HG02884 (cell line): ENCODE measurements around the gene SELENOW.
"Not testable (repeated sequence)": the region's sequence is repeated elsewhere in the genome, so short reads cannot be mapped to it uniquely, and the experiment has no call there.

Experiments used
- ATAC-seq: cut with Tn5 transposase; IDR thresholded peaks from one replicate; pipeline ENCODE4 v1.9.1; 2021; ENCODE audit warnings: mild to moderate bottlenecking, moderate library complexity; ENCODE audit not compliant: unreplicated experiment

SELENOW gene

GRCh38 chr19:47778049-47778953, at the start of gene SELENOW:
Gene SELENOW (plus strand): TSS chr19:47778703. CDS start chr19:47778786, 83 bp downstream.
- peak; percentile 65 for ATAC-seq

DNA sequence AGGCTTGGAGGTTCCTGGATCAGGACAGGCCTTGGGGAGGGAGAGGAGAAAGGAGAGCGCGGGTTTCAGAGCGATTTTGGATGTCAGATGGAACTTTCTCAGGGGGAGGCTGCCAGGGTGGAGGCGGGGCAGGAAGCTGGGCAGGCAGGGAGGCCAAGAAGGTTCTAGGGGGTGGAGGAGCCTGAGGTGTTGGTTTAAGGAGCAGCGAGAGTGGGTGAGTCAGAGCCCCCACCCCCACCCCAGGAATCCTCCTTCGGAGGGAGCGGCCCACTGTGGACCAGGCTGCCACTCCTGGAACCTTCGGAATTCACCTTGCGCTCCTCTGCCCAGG, 49.1 kb upstream of the SELENOW start:
- ATAC-seq = no peak

- ATAC-seq = no peak
Observed at GRCh38 chr19:47729799-47730520, 48.5 kb upstream of the SELENOW start.

GRCh38 chr19:47730521-47730889, 48.0 kb upstream of the SELENOW start:
- no peak for ATAC-seq

- no peak for ATAC-seq
Observed at GRCh38 chr19:47730910-47731309, 47.6 kb upstream of the SELENOW start.

- no peak for ATAC-seq
Observed at GRCh38 chr19:47735131-47735530, 43.4 kb upstream of the SELENOW start.

DNA sequence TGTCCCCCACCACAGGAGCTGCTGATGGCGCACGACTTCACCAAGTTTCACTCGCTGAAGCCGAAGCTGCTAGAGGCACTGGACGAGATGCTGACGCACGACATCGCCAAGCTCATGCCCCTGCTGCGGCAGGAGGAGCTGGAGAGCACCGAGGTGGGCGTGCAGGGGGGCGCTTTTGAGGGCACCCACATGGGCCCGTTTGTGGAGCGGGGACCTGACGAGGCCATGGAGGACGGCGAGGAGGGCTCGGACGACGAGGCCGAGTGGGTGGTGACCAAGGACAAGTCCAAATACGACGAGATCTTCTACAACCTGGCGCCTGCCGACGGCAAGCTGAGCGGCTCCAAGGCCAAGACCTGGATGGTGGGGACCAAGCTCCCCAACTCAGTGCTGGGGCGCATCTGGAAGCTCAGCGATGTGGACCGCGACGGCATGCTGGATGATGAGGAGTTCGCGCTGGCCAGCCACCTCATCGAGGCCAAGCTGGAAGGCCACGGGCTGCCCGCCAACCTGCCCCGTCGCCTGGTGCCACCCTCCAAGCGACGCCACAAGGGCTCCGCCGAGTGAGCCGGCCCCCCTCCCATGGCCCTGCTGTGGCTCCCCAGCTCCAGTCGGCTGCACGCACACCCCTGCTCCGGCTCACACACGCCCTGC, 37.5 kb upstream of the SELENOW start:
- no peak for ATAC-seq

GRCh38 chr19:47741544-47742140, 36.9 kb upstream of the SELENOW start:
- ATAC-seq = no peak

- no peak for ATAC-seq
Observed at GRCh38 chr19:47742634-47743033, 35.9 kb upstream of the SELENOW start.

- ATAC-seq = no peak
Observed at GRCh38 chr19:47745010-47745901, 33.2 kb upstream of the SELENOW start, which contains the start of gene NOP53. Gene NOP53 (plus strand): TSS chr19:47745546. CDS start chr19:47745560, 14 bp downstream.

DNA sequence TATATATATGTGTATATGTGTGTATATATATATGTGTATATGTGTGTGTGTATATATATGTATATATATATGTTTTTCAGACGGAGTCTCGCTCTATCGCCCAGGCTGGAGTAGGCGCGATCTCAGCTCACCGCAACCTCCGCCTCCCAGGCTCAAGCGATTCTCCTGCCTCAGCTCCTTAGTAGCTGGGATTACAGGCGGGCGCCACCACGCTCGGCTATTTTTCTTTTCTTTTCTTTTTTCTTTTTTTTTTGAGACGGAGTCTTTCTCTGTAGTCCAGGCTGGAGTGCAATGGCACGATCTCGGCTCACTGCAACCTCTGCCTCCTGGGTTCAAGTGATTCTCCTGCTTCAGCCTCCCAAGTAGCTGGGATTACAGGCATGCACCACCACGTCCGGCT, 32.4 kb upstream of the SELENOW start:
- ATAC-seq = not testable (repeated sequence)

DNA sequence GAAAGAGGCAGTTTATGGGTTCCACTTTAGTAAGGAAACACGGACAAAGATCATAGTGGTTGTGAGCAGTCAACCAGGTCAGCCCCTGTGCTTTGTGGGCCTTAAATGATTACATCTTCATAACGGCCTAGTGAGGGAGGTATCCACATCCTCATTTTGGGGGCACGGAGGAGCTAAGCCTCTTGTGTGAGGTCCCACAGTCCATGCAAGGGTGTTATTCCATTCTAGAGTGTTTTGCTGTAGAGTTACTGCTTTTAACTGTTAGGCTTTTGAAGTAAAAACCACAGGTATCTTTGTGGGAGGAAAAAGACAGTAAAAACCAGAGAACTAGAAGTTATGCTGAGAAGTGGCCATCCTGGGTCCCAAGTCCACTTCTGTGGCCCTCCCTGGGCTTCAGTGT, 29.2 kb upstream of the SELENOW start:
- ATAC-seq = no peak

DNA sequence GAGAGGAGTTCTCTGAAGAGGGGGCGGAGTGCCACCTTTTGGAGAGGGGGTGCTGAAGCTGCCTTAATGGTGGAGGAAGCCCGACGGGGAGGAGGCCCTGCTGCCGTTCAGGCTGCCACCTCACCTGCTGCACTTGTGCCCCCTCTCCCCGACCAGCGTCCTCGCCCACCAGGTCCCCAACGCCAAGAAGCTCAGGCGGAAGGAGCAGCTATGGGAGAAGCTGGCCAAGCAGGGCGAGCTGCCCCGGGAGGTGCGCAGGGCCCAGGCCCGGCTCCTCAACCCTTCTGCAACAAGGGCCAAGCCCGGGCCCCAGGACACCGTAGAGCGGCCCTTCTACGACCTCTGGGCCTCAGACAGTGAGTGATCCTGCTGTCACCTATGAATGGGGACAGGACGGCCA, 27.8 kb upstream of the SELENOW start:
- no peak for ATAC-seq

- ATAC-seq = no peak
Observed at GRCh38 chr19:47752440-47753211, 25.9 kb upstream of the SELENOW start.

DNA sequence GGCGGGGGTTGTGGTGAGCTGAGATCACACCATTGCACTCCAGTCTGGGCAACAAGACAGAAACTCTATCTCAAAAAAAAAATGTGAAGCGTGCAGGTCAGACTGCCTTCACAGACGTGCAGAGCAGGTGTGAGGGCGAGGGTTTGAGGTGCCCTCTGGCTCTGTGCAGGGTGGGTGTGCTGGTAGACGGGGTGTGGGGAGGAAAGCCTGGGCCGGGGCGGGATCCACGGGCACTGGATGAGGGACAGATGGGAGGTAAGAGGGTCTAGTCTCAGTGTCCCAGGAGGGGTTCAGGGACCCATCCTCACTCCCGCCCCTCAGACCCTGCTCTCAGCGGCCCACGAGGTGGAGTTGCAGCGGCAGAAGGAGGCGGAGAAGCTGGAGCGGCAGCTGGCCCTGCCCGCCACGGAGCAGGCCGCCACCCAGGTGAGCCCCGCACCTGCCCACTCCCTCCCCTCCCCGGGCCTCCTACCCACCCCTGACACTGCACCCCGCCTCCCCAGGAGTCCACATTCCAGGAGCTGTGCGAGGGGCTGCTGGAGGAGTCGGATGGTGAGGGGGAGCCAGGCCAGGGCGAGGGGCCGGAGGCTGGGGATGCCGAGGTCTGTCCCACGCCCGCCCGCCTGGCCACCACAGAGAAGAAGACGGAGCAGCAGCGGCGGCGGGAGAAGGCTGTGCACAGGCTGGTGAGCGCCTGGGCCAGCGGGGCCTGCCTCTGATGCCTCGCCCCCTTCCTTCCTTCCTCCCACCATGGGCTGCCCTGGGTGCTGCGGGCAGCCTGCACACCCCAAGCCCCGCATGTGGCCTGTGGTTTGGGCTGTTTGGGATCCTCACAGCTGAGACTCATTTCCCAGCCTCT, 24.1 kb upstream of the SELENOW start:
- no peak for ATAC-seq

- no peak for ATAC-seq
Observed at GRCh38 chr19:47755065-47755761, 23.3 kb upstream of the SELENOW start.

GRCh38 chr19:47755762-47756626, 22.5 kb upstream of the SELENOW start:
- no peak for ATAC-seq
